HG03565 (cell line): Measurements from ENCODE around the gene KLHDC3.
A peak's percentile ranks its signal among the peaks of the same experiment; 100 is the strongest.
"Not testable (repeated sequence)": the region's sequence is repeated elsewhere in the genome, so short reads cannot be mapped to it uniquely, and the experiment has no call there.

Source experiments
- ATAC-seq: cut with Tn5 transposase; IDR thresholded peaks from one replicate; pipeline ENCODE4 v1.9.1; 2021; ENCODE audit warnings: mild to moderate bottlenecking, moderate library complexity; ENCODE audit not compliant: unreplicated experiment

The KLHDC3 gene

GRCh38 chr6:43026365-43026764, 12.3 kb downstream of the KLHDC3 start:
- no peak for ATAC-seq

GRCh38 chr6:43029120-43029519, 15.1 kb downstream of the KLHDC3 start:
- no peak for ATAC-seq

- no peak for ATAC-seq
Observed at GRCh38 chr6:43032326-43032725, 18.3 kb downstream of the KLHDC3 start.

GRCh38 chr6:43033496-43034189, 19.6 kb downstream of the KLHDC3 start:
- ATAC-seq: no peak

- ATAC-seq: no peak
Observed at GRCh38 chr6:43034190-43034525, 20.1 kb downstream of the KLHDC3 start.

GRCh38 chr6:43035495-43036194, 21.6 kb downstream of the KLHDC3 start:
- ATAC-seq: no peak

- no peak for ATAC-seq
Observed at GRCh38 chr6:43036712-43037111, 22.7 kb downstream of the KLHDC3 start.

GRCh38 chr6:43037197-43037596, 23.1 kb downstream of the KLHDC3 start:
- ATAC-seq: no peak

GRCh38 chr6:43037706-43038105, 23.7 kb downstream of the KLHDC3 start:
- ATAC-seq: no peak

- no peak for ATAC-seq
Observed at GRCh38 chr6:43038727-43039126, 24.7 kb downstream of the KLHDC3 start.

- no peak for ATAC-seq
Observed at GRCh38 chr6:43040542-43041257, 26.7 kb downstream of the KLHDC3 start.

- not testable (repeated sequence) for ATAC-seq
Observed at GRCh38 chr6:43041475-43041874, 27.4 kb downstream of the KLHDC3 start.

- no peak for ATAC-seq
Observed at GRCh38 chr6:43043310-43043709, 29.3 kb downstream of the KLHDC3 start.

GRCh38 chr6:43045371-43045930, 31.4 kb downstream of the KLHDC3 start:
- no peak for ATAC-seq

GRCh38 chr6:43047998-43048397, 33.9 kb downstream of the KLHDC3 start:
- no peak for ATAC-seq

- no peak for ATAC-seq
Observed at GRCh38 chr6:43050981-43051380, 36.9 kb downstream of the KLHDC3 start.

- no peak for ATAC-seq
Observed at GRCh38 chr6:43052225-43052841, 38.3 kb downstream of the KLHDC3 start.

GRCh38 chr6:43052842-43053544, 38.9 kb downstream of the KLHDC3 start:
- no peak for ATAC-seq

- peak; percentile 57 for ATAC-seq
Observed at GRCh38 chr6:43053545-43054205, 39.6 kb downstream of the KLHDC3 start, which contains the start of gene CUL7. Gene CUL7, minus strand, starts transcription at chr6:43053851. Its CDS starts 1,063 bp downstream, at chr6:43052788.
